Measurements from ENCODE around the gene PRSS21.

PRSS21 gene

DNA sequence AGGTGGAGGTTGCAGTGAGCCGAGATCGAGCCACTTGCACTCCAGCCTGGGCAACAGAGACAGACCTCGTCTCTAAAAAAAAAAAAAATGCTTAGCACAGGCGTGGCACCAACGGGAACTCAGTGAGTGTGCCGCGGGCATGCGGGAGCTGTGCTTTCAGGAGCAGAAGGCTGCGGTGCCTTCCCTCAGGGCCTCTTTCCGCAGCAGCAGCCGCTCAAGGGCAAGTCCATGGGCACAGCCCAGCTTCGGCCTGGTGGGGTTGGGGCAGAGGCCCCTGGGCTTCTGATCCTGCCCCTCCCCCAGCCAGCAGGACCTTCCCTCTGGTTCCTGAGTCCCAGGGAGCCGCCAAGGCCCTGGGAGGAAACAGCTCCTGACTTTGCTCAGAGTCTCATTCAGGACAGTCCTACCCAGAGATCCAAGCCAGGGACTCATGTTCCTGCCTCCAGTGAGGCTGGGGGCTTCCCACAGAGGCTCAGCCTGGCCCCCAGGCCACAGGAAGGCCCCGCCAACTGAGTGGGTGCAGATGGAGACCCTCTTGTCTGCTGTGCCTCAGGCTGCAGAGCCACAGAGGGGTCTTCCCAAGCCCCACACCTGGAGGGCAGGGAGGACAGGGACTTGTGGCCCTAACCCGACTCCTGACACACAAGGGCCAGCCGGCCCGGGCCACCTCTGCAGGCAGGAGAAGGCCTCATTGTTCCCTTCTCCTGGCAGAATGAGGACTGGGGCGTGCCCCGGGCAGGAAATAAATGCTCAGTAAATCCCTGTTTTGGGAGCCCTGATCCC lies 9.7 kb downstream of the PRSS21 start:
- FAIRE-seq = no peak

DNA sequence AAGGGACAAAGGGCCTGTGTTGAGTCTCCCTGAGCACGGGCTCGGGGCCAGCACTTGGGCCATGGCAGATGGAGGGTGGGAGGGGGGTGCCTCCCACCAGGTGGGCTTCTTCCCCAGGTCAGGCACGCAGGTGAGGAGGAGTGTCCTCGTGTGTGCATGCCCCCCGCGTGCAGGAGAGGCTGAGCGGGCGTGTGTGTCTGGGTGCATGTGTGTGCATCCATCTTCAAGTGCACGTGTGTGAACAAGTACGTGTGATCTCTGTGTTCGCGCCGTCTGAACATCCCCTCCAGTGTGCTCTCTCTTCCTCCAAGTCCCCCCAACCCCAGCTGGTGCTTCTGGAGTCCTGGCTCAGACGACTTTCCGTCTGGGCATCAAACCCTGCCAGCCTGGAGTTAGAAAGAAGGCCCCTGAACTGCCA lies 10.3 kb downstream of the PRSS21 start:
- FAIRE-seq = no peak

DNA sequence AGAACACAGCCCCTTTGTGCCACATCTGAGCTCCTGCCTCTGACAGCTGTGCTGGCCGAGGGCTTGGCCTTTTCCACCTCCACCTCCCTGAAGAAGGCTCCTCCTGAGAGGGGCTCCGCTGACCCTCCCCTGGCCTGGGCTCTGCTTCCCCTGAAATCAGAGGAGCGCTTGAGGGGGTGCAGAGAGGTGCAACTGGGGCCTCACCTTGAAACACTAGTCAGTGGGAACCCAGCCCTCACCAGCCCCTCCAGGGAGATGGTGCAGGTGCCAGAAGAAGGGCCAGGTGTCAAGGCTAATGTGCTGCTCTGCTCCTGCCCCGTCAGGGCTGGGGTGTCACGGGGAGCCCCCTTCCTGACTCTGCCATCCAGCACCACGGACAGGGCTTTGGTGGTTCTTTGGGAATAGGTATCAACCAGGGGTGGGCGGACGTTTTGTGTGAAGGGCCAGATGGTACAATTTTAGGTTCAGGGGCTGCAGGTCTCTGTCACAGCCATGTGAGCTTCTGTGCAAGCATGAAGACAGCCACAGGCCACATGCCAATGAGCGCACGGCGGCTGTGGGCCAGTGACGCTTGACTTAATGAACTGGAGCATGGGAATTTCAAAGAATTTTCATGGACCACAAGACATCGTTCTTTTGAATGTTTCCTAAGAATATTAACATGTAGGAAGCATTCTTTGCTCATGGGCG lies 10.9 kb downstream of the PRSS21 start:
- FAIRE-seq = no peak

DNA sequence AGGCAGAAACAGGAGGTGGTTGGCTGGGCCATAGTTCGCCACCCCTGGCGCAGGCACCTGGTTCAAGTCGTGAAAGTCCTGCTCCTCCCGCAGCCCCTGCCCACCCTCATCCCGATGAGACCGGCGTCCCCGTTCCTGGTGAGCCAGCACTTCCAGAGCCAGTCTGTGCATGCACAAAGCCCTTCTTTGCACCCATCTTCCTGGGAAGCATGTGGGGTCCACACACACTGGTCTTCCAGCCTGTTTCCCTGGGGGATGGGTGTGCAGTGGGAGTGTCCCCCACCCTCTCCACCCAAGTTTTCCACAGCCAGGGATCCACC lies 11.4 kb downstream of the PRSS21 start:
- no peak for FAIRE-seq

DNA sequence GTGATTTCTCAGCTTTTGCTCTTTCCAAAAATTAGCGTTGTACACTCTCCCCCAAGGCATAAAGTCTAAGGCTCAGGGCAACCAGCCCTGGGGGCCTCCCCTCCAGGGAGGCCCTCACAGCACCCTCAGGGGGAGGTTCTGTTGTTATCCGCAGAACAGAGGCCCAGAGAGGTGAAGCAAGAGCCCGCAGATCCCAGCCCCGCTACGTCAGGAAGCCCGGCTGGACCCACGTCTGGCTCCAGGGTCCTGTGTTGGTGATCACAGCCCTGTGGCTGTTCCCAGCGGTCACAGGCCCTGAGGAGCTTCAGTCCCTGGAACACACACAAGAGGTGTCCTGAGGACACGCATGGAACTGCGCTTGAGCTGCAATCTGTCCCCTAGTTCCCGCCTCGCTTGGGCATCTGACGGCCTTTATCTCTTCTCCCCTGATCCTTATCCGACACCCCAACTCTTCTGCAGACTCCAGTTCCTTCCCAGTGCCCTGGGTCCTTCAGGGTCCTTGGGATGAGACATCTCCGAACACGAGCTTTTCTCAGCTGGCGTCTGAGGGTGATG lies 11.9 kb downstream of the PRSS21 start:
- FAIRE-seq = no peak

DNA sequence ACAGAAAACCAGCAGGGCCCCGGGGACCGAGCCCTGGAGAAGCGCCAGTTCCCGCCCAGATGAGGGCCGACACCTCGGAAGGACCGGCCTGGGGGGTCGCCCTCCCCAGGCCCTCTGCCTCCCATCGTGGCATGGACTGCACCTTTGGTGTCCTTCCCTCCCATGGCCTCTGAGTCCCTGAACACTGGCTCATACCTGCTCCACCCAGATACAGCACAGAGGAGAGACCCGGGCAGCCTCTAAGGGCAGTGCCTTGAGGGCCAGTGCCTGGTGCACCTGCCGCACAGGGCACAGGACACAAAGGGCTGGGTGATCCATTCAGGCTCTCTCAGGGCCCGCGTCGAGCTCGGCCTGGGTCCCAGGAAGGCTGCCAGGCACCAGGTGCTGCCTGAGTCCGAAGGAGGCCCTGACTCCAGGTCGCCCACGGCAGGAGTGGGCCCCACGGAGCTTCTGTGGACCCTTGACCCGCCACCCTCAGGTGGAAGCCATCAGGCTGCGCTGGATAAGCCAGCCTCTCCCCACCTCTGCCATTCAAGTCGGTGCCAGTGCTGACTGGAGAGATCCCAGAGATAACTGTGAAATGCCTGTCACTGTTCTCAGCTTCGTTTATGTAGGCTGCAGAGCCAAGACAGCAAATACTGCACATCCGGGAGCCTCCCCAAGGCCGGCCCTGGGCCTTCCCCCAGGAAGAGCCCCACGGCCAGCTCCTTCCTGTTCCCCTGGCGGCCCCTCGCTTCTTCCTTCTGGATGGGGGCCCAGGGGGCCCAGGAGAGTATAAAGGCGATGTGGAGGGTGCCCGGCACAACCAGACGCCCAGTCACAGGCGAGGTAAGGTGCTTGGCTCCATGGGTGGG lies 12.7 kb downstream of the PRSS21 start, which contains the start of gene ZG16B:
ZG16B (plus strand) TSS at position 803 of the 854 bp plus-strand sequence. CDS start 139 bp downstream, outside the sequence.
- FAIRE-seq = no peak

DNA sequence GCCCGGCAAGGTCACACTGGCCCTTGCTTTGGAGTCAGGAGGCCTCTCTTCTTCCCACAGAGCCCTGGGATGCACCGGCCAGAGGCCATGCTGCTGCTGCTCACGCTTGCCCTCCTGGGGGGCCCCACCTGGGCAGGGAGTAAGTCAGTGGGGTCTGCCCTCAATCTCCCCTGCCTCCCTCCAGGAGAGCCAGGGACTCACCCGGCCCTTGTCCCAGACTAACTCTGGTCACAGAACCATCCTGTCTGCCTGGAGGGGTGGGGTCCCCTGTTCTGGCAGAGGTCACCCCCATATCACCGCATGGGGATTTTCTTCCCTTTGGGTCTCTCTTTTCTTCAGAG lies 13.3 kb downstream of the PRSS21 start:
- no peak for FAIRE-seq

DNA sequence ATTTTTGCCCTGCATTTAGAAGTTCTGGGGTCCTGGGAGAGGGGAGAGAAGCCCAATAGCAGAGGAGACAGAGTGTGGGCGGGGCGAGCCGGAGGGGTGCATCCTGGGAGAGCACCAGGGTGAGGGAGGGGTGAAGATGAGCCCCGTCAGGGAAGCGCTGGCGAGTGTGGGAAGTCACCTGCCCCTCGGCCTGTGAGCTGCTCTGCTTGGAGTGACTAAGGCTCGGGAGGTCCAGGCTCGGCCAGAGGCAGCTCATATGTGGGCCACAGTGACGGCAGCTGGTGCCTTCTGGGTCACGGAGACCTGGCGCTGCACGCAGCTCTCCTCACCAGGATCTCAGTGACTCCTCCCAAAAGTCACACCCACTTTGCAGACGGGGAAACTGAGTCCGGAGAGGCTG lies 14.2 kb downstream of the PRSS21 start:
- no peak for FAIRE-seq

DNA sequence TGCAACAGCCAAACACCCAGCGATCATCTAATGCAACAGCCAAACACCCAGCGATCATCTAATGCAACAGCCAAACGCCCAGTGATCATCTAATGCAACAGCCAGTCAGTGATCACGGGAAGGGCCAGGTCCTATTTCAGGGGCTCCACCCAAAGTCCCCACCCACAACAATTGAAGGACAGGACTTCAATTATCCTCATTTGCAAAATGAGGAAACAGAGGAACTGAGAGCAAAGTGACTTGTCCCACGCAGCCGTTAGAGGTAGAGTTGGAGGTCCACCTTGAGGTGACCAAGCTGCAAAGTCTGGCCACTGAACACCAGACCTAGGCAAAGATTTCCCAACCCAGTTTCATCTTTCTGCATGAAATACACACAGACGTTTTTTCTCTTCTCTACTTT lies 16.7 kb downstream of the PRSS21 start:
- no peak for FAIRE-seq

DNA sequence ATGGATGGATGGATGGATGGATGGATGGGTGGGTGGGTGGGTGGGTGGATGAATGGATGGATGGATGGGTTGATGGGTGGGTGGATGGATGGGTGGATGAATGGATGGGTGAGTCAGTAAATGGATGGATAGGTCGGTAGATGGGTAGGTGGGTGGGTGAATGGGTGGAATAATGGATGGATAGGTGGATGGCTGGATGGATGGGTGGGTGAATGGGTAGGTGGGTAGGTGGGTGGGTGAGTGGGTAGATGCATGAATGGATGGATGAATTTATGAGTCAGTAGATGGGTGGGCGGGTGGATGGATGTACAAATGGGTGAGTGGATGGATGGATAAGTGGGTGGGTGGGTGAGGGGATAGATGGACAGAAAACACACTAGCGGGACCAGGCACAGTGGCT lies 17.9 kb downstream of the PRSS21 start:
- no peak for FAIRE-seq

DNA sequence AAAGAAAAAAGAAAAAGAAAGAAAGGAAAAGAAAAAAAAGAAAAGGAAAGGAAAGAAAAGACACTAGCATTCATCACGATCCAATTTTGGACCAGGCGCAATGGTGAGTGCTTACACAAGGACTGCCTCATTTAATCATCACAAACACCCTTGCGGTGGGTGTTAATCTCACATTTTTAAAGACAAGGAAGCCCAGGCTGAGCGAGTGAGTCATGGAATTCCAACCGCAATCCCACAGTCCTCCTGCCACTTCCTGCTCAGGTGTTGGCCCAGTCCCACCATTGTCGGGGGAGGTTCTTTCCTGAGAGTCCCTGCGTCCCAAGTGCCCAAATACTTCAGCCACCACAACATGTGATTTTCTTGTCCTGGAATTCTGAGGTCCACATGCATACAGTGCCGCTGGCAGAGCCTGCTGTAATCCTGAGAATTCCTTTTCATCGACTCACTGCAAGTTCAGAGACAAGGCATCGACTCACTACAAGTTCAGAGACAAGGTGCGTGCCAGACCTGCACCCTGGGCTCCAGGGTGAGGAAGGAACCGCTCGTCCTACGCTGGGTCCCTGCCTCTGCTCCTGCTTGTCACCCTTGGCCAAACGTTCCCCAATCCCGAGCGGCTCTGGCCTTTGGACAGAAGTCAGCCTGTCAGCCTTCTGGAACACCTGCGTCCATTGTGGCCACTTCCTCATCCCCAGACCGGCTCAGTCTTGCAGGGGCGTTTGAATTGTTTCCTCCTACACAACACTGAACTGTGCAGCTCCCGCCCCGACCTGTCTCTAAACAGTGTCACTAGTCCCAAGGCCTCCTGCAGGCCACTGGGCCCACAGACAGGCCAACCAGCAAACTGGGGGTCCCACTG lies 18.8 kb downstream of the PRSS21 start:
- no peak for FAIRE-seq

DNA sequence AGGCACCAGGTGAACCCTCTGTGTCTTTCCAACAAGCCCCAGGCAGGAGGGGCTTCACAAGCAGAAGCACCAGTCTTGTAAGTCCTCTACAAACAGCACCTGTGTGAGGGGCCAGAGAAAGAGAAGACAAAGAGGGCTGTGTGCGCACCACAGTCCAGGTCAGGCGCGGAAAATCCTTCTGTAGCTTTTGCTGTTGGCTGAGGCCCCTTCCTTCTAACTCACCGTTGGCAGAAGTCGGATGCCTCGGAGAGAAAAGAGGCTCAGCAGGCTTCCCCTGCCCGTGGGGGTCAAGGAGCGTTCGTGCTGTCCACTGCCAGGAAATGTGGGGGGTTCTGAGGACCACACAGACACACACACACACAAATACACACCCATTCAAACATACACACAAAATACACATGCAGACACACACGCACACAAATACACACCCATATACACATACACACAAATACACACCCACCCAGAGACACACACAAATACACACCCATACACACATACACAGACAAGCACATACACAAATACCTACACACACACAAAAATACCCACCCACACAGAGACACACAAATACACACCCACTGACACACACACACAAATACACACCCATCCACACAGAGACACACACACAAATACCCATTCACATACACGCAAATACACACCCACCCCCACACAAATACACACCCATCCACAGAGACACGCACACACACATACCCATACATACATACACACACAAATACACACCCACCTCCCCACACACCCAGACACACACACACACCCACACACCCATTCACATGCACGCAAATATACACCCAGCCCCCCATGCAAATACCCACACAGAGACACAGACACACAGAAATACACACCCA lies 19.8 kb downstream of the PRSS21 start:
- FAIRE-seq = no peak

DNA sequence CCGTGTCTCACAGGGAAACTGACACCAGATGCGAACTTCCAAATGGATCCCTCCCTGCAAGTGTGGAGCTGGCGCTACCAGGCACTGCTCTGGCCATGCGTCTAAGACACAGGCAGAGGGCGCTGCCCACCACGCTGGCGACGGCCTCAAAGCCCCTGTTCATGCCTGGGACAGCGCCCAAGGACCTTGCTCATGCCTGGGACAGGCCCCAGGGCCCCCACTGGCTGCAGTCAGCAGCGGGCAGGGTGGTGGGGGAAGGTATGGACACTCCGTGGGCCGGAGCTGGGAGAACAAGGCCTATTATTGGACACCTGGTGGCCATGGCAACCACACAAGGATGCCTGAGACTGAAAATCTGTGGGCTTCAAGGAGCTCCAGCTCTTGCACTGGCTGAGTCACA lies 21.9 kb downstream of the PRSS21 start:
- no peak for FAIRE-seq

DNA sequence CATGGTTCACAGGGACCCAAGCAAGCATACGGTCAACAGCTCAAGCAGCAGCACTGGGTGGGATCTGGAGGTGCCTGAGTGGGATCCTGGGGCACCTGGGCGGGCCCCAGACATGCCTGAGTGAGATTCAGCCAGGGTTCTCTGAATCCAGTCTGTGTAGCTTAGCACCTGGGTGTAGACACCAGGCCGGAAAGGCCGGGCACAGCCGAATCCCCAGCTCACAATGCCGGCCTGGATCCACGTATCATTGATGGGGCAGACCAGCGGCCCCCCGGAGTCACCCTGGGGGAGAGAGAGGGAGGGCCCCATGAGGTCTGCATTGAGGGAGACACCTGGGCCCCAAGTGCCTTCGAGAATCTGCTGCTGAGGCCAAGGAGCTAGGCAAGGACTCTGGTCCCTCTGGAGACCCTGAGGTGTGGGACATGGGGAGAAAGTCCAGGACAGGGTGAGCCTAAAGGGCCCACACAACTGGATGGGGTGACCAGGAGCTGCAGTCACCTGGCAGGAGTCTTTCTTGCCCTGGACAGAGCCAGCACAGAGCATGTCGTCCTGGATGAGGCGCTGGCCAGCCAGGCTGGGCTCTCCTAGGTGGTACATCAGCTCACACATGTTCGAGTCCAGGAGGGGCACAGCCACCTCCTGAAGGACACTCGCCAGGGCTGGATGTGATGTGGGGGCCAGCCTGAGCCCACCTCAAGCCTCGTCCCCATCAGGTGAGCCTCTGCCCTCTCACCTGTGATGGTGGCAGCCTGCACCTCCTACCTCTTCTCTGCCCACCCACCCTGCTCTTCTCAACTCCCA lies 22.8 kb downstream of the PRSS21 start:
- FAIRE-seq = no peak

DNA sequence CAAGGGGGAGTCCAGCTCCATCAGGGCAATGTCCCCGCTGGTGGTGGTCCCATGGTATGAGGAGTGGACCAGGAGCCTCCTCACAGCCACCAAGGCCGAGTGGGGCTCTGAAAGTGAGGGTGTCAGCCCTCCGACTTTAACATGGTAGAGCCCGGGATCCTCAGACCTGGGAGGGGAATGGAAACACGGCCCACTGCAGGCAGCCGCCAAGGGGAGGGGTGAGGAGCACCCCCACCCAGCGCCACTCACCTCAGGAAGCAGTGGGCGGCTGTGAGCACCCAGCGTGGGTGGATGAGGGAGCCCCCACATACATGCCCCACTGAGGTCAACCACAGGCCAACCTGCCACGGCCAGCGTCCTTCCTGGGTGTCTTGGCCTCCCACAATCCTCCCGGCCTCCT lies 23.9 kb downstream of the PRSS21 start:
- FAIRE-seq = no peak

DNA sequence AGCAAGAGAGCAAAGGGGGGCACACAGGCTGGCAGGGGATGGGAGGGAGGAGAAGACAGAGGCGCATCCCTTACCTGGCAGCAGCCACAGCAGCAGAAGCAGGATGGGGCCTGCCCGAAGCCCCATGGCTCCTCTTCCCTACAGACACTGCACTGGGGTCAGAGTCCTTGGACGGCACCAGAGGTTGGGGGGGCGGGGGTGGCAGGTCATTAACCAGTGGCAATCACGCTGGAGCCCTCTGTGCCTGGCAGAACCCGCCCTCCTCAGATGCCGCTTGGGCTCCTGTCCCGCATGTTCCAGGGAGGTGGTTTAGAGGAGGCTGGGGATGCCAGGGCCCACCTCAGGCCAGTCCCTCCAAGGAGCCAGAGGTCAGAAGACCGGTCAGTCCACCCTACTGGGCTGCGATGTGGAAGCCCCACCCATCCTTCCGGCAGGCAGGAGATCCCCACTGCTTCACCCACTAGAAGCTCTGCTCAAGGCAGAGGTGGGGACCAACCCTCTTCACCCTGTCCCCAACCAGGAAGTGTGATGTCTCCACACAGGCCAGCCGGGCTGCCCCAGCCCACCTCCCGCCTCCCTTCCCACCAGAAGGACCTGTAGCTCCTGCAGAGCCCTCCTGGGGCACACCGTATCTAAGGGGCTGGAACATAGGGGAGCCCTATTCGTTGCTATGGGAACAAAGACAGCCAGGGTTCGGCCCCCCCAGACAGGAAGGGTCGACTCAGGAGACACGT lies 24.7 kb downstream of the PRSS21 start:
- no peak for FAIRE-seq

DNA sequence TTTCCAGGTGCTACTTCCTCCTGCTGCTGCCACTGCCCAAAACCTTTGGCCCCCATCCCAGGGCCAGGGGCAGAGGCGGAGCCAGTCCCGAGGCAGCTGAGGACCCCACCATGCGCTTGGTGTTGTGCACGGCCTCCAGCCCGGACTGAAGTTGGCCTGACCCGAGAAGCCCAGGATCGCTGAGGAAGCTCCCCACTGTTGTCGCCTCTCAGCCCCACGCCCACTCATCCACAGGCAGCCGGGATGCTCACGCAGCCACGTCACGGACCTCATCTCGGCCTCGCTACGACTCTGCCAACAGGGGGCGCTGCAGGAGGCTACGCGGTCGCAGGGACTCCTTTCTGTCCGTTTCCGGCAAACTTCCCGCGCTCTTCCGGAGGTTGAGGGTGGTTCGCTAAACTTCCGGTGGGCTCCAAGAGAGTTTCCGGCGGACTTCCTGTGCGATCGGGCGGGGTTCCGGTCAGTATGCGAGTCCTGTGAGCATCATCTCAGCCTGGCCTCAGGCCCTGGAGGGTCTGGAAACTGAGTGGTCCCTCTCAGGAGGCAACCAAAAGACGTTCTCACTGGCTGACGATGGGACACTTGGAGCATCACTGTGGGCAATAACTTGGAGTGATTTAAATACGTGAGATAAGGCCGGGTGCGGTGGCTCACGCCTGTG lies 25.4 kb downstream of the PRSS21 start:
- no peak for FAIRE-seq

DNA sequence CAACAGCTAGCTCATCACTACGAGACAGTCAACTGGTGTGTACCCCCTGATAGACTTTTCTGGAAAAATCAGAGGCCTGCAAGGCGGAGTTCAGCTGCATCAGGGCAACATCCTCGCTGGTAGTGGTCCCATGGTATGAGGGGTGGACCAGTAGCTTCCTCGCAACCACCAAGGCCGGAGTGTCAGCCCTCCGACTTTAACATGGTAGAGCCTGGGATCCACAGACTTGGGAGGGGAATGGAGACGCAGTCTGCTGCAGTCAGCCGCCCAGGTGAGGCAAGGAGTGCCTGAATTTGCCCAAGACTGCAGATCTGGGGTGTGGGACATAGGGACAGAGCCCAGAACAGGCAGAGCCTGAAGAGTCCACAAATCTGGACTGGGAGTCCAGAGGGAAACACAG lies 26.5 kb downstream of the PRSS21 start:
- FAIRE-seq = no peak

DNA sequence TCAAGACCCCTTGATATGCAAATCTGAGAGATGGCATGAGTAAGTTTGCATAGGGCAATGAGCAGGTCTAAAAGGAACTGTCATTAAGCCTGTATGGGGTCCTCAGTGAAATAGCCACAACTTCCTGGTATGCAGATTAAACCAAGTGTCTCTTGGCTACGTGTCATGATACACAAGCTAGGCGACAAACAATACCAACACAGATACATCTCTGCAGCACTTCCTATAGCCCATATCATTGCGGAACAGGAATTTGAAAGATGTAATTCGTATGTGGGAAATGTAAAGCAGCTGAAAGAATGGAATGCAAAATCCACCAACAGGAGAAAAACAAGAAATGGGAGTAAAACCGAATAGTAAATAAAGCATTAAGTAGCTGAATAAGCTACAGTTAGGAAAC lies 28.1 kb downstream of the PRSS21 start:
- FAIRE-seq = no peak
